ENCODE results near the gene MLYCD.
A peak's percentile ranks its signal among the peaks of the same experiment; 100 is the strongest.
"Not testable (repeated sequence)": the region's sequence is repeated elsewhere in the genome, so short reads cannot be mapped to it uniquely, and the experiment has no call there.

Gene MLYCD

DNA sequence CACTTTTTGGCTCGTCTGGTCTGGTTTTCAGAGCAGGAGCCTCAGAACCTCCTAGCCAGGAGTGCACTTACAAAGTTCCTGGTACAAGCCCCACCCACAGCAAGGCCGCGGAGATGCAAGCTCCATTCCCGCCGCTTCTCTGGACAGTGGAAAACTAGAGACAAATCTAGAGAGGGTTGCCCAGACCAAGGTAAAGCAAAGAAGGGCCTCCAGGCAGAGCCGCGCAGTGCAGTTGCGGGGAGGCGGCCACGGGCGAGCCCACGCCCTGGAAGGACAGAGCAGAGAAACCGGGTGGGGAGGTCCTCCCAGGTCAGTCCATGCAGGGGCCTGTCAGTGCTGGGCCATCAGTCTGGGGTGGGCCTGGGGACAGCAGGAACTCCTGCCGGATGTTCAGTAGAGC, 43.2 kb downstream of the MLYCD start:
- DNase-seq: no peak

DNA sequence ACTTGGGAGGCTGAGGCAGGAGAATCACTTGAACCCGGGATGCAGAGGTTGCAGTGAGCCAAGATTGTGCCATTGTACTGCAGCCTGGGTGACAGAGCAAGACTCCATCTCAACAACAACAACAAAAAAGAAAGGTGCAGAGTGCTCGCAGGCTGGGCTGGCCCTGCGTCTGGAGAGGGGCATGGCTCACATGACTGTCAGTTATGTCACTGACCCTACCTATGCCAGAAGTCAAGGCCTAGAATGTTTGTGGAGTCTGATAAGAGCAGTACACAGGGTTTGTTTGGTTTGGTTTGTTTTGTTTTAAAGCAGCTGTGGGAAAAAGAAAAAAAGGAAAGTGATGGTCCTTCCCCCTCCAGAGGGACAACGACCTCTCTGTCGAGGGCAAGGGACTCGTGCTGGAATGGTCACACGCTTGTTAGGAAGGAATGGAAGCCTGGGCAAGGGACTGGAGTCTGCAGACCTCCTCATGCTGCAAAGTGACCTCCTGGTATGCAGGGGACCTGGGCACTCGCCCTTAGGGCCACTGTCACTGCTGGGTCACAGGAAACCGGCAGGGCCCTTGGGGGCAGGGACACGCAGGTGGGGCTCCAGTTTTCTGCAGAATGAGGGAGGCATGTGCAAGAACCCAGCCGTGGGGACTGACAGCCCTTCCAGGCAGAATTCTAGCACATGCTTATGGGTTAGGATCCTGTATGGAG, 44.0 kb downstream of the MLYCD start:
- no peak for DNase-seq

DNA sequence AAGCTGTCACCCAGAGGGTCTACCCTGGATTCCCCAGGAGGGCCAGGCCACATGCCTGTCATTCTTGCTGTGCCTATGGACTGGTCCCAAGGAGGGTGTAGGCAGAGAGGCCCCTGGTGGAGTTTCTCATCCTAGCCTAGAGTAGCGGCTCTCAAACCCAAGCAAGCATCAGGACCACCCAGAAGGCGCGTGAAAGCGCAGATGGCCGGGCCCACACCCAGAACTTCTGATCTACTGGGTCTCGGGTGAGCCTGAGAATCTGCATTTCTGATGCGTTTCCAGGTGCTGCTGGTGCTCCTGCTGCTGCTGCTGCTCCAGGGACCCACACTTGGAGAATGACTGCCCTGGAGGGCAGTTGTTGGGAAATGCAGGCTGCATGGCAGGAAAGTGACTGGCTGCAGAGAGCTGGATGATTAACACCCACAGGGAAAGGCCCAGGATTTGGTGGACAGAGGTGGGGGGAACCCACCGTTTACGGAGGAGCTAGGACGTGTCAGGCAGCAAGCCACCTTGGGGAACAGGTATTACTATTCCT, 44.7 kb downstream of the MLYCD start:
- DNase-seq: no peak

DNA sequence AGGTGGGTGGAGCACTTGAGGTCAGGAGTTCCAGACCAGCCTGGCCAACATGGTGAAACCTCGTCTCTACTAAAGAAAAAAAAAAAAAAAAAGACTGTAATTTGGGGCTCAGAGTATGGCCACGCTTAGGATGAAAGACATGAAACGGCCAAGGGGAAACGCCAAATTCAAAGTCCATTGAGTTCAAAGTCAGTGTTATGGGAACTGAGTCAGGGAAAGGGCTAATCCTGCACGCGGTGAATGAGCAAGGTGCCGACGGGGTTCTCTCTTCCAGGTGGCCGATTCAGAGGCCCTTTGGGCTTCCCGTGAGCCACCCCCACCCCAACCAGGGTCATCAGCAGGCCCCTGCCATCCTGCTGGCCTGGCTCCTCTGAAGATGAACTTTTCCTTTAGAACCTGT, 46.7 kb downstream of the MLYCD start:
- no peak for DNase-seq

DNA sequence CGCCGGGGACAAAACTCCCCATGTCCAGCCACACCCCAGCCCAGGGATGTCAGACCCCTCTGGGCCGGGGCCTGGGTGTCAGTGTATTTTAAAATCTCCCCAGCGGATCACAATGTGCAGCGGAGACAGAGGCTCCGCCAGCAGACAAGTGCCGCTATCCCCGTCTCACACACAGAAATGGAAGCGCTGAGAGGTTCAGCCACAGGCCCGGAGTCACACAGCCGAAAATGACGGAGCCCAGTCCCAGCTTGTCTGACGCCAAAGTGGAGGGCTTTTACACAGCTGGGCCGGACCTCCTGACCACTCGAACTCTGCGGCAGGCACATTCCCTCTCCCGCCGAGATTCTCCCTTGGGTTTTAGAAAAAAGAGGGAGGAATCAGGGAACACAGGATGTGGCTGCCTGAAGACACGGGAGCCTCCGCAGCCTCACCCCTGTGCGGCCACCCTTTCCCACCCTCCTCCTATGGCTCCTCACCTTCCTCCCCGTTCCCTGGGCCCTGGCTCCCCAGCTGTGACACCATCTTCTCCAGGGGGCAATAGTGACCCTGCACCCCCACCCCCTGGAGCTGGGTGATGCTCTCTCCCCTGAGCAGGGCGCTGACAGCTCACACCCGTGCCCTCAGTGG, 47.4 kb downstream of the MLYCD start:
- no peak for DNase-seq

DNA sequence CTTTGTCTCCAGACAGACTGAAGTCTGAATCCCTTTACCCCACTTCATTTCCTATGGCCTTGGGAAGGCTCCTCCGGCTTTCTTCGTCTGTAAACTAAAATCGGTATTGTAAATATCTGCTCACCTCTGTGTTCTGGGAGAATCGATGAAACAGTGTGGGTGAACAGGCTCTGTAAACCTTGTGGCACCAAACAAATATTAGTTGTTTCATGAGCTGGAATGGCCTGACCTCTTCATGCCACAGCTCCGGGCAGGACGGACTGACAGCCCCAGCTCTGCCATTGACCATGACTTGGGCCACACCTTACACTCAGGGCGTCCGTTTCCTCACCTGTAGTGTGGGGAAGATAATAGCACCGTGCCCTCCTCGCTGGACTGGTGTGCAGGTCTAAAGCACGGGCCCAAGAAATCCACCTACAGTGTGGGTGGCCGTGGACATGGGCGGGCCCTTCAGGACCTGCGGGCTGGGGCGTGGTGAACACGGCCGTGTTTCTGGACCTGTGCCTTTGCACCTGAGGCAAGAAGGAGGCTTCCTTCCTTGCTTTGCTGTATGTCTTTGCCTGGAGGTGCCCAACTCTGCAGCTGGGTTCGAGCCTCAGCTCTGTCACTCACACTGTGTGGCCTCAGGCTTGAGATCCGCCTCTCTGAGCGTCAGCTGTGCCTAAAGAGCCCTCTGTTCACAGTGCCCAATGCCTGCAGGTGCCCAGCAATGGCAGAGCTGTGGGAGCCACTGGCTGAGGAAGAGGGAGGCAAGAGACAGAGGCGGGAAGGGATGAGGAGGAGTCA, 48.1 kb downstream of the MLYCD start:
- DNase-seq: no peak

DNA sequence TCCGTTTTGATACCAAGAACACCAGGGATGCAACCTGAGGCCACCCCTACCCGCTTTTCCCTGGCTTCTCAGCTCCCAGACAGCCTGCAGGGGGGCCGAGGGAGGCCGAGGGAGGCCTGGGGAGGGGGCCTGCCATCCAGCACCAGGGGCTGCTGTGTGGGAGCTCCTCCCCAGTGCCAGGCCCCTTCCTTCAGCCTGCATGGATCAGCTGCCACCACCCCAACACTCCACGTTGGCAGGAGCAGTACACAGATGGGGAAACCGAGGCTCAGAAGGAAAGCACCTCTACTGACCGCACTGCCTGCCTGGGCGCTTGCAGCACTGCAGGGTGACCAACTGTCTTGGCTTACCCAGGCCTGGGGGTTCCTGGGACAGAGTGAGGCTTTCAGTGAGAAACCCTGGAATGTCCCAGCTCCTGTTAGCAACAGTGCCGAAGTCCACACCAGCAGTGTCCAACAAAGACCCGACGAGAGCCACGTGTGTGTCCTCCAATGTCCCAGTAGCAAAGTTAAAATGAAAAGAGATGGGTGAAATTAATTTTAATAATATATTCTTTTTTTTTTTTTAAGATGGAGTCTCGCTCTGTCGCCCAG, 48.8 kb downstream of the MLYCD start:
- DNase-seq: no peak

DNA sequence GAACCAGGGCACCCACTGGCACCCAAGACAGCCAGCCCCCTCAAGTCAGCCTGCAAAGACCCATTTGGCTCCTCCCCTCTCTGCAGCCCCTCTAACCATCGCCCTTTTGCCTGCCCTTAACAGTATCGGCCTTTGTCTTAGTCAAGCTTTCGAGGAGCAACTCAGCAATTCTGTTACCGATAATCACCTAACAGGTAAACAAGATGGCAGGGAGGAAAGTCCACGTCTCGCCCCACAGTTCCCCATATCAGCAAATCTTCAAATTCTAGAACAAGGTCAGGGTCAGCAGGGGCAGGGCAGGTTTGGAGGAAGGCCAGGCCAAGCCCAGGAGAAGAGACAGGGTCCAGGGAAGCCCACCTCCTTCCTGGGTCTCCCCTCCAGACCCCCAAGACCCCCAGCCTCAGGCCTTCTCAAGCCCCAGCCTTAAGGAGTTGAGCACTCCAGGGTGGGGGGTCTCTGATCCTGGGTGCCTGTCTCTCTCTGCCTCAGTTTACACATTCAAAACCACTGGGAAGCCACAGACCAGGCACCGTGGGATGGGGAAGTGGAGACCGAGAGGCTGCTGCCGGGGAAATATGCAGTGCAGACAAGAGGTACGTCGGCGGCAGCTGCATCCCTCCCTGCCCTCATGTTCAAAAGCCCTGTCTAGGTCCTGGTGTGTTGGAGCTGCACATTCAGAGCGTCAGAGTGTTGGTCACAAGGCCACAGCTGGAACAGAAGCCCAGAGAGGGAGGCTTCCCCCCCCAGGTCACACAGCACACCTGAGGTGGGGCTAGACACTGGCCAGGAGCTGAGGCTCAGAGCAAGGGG, 50.2 kb downstream of the MLYCD start:
- no peak for DNase-seq

DNA sequence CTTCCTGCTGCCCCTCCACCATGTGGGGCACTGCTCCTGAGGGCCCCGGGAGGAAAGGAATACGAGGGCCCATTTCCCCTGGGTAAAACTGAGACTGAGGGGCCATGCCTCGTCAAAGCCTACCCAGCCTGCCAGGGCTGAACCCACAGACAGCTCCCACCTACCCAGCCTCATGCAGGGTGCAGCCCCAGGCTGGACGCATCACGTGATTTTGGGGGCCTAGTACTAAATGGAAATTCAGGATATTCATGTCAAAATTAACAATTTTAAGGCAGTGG, 50.7 kb downstream of the MLYCD start:
- DNase-seq: no peak

DNA sequence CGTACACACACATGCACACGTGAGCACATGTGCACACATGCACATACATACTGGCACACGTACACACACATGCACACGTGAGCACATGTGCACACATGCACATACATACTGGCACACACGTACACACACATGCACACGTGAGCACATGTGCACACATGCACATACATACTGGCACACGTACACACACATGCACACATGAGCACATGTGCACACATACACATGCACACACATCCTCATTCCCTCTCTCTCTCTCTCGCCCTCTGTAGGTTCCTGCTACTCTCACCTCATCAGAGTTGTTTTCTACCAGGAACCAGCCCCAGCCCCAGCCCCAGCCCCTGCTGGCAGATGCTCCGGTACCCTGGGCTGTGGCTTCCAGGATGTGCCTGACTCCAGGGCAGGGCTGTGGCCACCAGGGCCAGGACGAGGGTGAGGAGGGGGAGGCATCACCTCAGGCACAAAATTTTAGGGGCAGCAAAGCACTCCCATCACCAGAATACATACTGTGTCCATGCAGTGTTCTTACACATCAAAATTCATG, 52.0 kb downstream of the MLYCD start:
- not testable (repeated sequence) for DNase-seq

DNA sequence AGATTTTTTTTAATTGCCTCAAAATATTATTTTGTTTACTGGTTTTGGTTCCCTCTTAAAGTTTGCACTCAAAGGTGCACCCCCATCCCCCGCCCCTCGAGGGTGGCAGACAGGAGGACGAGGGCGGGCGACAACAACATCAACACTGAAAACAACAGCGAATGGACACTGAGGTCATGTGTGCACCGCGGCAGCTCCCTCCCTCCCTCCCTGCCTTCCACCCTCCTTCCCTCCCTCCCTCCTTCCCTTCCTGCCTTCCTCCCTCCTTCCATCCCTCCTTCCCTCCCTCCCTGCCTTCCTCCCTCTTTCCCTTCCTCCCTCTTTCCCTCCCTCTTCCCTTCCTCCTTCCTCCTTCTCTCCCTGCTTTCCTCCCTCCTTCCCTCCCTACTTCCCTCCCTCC, 52.6 kb downstream of the MLYCD start:
- DNase-seq: no peak

DNA sequence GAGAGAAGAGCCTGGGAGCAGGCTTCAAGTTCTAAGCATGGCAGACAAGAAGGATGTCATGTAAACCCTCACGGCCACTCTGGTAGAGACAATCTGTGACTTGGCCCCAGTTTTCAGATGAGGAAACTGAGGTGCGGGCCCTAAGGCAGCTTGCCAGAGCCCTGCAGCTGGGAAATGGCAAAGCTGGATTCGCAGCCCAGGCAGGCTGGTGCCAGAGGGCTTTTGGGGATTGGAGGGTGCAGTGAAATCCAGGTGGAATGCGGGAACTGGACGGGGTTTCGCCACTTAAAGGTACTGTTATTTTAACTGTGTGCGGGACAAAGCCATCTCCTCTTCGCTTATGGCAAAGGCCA, 53.6 kb downstream of the MLYCD start:
- DNase-seq: no peak

DNA sequence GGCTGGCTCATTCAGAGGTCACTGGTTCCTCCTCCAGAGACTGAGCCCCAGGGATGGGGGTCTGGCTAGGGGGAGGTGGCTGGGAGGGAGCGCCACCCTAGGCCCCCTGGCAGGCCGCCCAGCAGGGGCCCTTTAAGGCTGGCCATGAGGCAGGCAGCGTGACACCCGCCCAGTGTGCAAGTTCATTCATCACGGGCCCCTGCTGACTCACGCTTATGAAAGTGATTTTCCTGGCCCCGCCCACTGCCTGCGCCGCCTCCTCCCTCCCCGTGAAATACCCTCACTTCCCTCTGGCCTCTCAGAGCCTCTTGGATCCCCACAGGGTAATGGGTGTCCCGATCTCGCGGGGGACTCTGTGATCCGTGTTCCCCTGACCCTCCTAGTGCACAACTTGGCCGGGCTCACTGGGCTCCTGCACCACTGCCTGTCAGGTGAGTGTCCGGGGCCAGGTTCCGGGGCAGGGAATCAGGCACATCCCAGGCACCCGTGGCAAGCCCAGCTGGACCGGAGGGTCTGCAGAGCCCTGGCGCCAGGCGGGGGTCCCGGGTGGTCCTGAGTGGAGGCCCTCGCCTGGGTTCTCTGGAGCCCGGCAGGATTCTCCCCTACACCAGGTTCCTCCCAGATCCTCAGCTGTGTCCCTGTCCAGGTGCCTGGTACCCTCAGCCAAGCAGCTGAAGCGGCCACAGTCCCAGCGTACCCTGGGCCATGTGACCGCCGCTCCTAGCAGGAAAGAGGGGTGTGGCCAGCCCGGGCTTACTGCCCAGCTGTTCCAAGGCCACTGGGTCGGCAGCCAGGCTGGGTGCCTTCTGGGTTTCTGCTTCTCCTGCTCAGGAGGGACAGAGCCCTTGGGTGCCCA, 54.3 kb downstream of the MLYCD start, which contains the start of gene OSGIN1:
Gene OSGIN1 (plus strand): TSS at position 301 of the 856 bp plus-strand sequence. CDS start 4,432 bp downstream, outside the sequence.
- peak; percentile 61 for DNase-seq

DNA sequence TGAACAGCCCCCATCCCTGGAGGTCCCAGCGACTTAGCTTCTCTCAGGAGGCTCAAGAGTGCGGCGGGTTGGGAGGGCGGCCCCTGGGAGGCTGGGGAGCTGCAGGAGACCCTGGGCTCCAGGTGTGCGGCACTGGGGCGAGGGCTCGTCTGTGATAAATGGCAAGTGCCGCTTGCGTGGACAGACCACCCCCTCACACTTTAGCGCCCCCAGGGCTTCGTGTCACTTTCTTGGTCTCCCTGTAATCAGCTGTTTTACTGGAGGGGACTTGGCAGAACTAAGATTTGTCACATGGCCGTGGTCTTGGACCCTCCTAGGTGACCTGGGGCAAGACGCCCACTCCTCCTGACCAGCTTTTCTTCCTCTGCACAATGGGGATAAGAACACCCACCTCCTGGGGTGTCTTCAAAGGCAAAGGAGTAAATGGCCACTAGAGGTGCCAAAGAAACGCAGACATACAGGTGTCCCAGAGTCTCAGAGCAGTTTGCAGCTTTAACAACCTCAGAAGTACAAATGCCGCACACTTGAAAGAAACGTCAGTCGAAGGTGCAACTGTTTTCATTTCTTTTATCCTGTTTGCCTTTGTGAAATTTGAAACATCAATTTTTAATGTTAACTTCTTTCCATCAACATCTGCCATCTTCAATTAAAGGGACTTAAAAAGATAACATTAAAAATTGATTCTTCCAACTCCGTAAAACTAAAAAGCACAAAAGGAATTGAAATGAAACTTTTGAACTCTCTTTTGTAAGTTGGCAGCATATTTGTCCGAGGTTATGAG, 55.1 kb downstream of the MLYCD start:
- no peak for DNase-seq

DNA sequence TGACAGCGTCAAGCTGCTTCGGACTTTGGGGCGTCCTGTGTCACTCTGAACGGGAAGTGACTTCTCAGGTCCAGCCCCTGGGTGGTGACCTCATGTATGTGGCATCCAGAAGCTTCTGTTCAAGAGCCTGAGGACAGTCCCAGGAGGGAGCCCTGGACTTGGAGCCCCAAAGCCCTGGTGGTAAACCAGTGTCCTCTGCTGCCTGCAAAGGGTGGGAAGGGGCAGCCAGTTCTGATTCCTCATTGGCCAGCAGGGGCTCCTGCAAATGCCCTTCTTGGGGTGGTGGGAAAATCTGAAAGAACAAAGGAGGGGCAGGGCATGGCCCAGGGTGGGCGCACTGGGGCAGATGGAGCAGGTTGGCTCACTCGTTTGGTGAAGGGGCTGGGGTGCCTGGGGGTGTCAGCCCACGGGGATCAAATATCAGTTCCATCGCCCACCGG, 55.7 kb downstream of the MLYCD start:
- DNase-seq: no peak

DNA sequence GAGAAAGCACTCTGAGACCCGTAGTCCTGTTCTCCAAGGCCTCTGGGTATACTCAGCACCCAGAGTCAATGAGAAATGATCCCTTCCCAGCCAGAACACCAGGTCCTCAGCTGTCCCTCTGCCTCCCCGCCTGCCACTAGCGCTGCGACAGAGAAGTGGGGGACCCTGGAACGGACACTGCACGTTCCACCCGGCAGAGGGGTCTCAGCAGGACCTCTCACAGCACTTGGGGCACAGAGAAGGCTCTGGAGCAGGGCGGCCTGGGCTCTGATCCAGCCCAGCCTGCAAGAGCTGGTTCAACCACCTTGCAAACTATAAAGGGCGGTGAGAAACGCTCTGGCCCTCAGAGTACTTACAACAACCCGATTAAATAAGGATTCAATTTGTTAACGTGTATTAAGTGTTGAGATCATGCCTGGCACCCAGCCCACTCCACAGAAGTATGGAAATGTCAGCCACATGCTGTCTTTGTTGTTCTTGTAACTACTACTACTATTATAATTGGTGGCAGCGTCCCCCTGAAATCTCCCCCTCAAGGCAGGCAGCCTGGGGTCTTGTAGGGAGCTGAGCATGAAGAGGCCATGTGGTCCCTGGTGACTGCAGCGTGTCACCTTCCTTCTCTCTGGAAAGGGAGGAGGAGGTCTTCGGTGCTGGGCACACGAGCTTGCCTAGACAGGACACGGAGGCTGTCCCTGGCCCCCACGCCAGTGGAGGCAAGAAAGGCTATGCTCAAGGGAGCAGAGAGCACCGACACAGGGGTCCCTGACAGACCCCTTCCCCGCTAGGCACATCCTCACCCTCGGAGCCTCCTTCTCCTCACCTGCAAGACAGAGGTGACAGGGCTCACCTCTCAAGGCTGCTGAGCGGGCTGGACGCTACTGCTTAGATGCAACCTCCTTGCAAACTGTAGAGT, 56.6 kb downstream of the MLYCD start:
- no peak for DNase-seq

DNA sequence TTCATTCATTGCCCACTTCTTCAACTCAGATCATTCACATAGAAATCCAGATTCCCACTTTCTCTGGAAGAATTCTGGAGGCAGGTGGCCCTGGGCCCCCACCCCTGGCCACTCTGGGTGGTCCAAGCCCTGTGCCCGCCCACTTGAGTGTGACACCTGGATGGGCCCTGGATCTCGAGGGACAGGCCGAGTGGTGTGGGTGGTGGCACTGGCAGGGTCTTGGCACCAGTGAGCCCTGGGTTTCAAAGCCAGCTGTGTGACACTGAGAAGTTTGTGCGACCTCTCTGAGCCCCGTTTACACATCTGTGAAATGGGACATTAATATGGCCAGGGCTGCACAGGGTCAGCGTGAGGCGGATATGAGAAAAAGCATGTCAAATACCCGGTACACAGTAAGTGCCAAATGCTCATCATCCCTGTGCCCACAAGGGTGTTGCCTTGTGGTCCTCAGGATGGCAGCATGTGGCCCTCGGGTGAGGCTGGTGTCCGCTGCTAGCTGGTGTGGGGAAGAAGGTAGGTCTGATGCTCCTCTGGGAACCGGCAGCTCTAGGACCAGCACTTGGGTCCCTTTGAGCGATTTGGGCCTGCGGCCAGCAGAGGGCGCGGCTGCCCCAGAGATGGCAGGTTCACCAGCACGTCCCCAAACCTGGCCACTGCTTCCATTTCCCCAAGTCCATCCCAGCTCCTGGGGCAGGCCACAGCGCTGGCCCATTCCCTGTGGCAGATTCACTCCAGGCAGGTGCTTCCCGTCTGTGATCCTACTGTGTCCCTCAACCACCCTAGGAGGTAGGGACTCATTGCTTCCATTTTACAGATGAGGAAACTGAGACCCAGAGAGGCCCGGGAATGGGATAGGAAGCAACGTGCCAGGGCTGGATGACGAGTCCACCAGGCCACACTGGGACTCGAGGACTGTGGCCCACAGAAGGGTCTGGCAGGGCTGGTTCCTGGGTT, 57.7 kb downstream of the MLYCD start:
- peak; percentile 60 for DNase-seq

DNA sequence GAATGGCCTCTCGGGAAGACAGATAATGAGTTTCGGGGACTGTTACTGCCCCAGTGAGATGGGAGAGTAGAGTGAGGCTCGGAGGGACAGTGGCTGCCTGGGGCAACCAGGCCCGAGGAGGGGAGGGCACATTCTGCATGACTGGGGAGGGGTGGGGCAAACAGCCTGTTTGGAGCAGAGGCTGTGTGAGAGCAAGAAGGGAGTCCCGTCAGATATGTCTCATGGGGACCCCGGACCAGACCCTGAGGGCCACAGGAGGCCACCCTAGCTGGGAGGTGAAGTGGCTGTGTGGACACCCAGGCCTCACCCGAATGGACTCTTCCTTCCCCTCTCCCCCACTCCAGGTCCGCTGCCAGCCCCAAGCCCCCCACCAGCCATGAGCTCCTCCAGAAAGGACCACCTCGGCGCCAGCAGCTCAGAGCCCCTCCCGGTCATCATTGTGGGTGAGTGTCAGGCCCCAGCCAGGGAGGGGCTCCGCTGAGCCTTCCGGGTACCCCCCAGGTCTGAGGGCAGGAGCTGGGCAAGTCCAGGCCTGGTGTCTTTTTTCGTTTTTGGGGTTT, 58.5 kb downstream of the MLYCD start:
- no peak for DNase-seq
